A549 treated with Mapracorat at 1 μM for 4 hours (cell line): ENCODE data around the gene CARD19. TPM values are rescaled to one million over a fixed set of nuclear protein-coding genes. Genes with fewer than 3 reads are reported as not detected.

Experiments
- total RNA-seq: library from RNA; stranded (reverse); fragments of 200-300 nt; extraction: Qiagen RNA extraction; gene quantifications from 5 replicates; pipeline ENCODE4 v1.2.3, GENCODE V29; 2022

Gene CARD19
- total RNA-seq: 46.9 to 74.5 TPM (median 66.7 TPM) in 5 replicates

DNA sequence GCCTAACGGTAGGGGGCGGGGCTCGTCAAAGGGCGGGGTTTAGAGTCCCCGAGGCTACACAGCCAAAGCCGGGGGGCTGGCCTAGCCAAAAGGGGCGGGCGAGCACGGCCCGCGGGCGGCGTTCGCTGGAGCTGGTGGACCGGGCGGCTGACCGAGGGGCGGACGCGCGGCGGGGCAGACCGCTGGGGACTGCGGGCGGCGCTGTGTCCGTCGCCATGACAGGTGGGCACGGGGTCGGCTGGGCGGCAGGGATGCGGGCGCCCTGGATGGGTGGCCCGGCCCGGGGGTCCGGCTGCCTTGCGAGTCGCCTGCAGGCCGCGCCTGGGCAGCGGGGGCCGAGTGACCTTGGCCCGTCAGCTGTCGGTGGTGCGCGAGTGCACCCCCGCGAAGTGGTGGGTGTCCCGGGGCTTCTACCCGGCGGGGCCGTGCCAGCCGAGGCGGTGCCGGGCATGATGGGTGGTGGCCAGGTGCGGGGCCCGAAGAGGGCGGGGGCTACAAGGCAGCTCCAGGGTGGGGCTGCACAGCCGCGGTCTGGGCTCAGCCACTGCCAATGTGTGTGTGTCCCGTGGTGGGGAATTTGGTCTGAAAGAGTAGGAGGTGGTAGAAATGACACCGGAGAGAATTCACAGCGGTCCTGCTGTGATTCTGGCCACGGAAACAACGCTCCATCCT is at the start of gene CARD19:
Gene CARD19 (plus strand): TSS at position 87 of the 672 bp plus-strand sequence. CDS start 129 bp downstream, at position 216.

DNA sequence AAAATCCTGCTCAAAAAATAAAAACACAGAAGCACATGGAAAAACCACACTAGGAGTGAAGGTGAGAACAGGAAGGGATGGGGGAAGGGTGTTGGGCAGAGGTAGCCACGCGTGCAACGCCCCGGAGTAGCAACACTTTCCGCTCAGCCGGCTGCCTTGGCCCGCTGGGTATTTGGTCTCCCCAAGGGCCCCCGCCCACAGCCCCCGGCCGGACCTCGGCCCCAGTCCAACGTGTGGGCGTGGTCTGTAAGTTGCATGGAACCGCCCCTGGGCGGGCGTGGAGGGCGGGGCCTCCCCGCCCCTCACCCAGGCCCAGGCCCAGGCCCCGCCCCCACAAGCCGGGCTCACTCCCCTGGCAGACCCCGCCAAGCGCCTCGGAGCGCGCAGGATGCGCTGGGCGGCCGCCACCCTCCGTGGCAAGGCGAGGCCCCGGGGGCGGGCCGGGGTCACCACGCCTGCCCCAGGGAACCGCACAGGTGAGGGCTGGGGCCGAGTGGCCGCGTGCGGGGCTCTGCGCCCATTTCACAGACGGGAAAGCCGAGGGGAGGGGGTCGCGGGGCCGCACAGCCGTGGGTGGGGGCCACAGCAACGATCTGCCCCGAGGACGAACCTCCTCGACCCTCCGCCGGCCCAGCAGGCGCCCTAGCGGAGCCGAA is 37.5 kb upstream of the CARD19 start, which contains the start of gene SUSD3:
Gene SUSD3 (plus strand): TSS at position 347 of the 656 bp plus-strand sequence. CDS start 42 bp downstream, at position 389.

DNA sequence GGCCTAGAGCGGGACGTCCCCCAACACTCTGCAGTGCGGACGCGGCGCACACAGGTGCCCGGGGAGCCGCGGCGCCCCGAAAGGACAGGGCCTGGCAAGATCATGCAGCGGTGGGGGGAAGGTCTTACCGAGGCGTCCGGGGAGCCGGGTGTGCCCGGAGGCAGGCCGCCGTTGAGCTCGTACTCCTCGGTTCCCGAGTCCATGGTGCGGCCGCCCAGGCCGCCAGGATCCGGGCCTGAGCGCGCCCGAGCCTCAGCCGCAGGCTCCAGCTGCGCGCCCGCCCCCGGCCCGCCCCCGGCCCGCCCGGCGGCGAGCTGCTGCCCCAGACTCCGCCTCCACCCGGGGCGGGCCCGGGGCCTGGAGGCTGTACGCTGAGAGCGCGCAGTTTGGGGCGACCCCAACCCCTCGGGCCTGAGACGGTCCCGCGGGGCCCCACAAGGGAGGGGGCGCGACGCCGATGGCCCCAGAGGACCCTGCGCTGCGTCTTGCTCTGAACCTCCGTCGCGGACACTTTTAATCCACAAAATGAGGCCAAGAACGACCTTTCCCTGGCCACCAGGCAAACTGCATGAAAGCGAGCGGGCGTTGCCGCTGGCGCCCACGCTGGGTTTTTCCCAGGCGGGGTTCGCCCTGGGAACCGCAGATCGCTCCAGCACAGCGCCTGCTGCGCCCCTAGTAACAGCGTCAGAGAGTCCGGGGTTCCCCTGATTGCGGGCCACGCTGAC is 38.2 kb downstream of the CARD19 start, which contains the start of gene NINJ1:
Gene NINJ1 (minus strand): TSS at position 237 of the 725 bp plus-strand sequence. CDS start 34 bp downstream, at position 203.

Other genes starting within 250 kb of the CARD19 start
- gene ZNF484, start 218.2 kb upstream of the CARD19 start, total RNA-seq: 1.9 to 3.1 TPM (median 2.1 TPM) in 5 replicates
- gene FGD3, start 148.7 kb upstream of the CARD19 start, total RNA-seq: 0.08 to 0.55 TPM (median 0.37 TPM) in 5 replicates
- gene SUSD3, start 37.5 kb upstream of the CARD19 start, total RNA-seq: 0.56 to 1.6 TPM (median 0.66 TPM) in 5 replicates
- 71.1 to 98.5 TPM (median 82.0 TPM) in 5 replicates for gene NINJ1, start 38.0 kb downstream of the CARD19 start, total RNA-seq
- gene WNK2, start 87.9 kb downstream of the CARD19 start, total RNA-seq: 3.4 to 9.3 TPM (median 5.9 TPM) in 5 replicates